CD8-positive, alpha-beta memory T cell (primary cell): ENCODE data around the gene ZNF454. TPM values are rescaled to one million over a fixed set of nuclear protein-coding genes. Genes with fewer than 3 reads are reported as not detected.

Experiments
- CTCF ChIA-PET: fragments of 350-600 bp; sonication (Branson Sonifier 250); formaldehyde crosslinking; loops from one replicate; lab custom pipeline; 2021; ENCODE audit warnings: antibody characterized with exemption; lab: Charles Lee
- POLR2A ChIA-PET: fragments of 350-600 bp; sonication (Branson Sonifier 250); formaldehyde crosslinking; loops from one replicate; lab custom pipeline; 2021; ENCODE audit warnings: antibody characterized with exemption; lab: Charles Lee
- DNase-seq, 5 donors: peaks; one replicate each; pipeline versions ENCODE4 v3.0.0 to v3.0.0-alpha.2; 2020 to 2022; ENCODE audit warnings: mixed read lengths in 1 of 5
- H3K27ac ChIP-seq: one replicate; pipeline ENCODE4 v1.7.0; 2013; ENCODE audit warnings: low read depth, mild to moderate bottlenecking, low read length, moderate library complexity
- H3K27me3 ChIP-seq: 2 replicates; pipeline ENCODE4 v1.7.0; 2013; ENCODE audit warnings: low read length, mild to moderate bottlenecking; ENCODE audit not compliant: insufficient read depth, poor library complexity, severe bottlenecking
- H3K36me3 ChIP-seq: 2 replicates; pipeline ENCODE4 v1.7.0; 2013; ENCODE audit warnings: mild to moderate bottlenecking, low read length, moderate library complexity; ENCODE audit not compliant: insufficient read depth
- H3K4me1 ChIP-seq: 2 replicates; pipeline ENCODE4 v1.7.0; 2013; ENCODE audit warnings: mild to moderate bottlenecking, low read length, moderate library complexity; ENCODE audit not compliant: insufficient read depth
- H3K4me3 ChIP-seq: 2 replicates; pipeline ENCODE4 v1.7.0; 2013; ENCODE audit warnings: mild to moderate bottlenecking, low read length
- H3K9me3 ChIP-seq: 2 replicates; pipeline ENCODE4 v1.7.0; 2013; ENCODE audit warnings: mild to moderate bottlenecking, low read length
- H3K27ac Mint-ChIP-seq, 8 donors: one replicate each; pipeline ENCODE4 v1.8.0; 2020 to 2021; ENCODE audit warnings: mixed read lengths in 8 of 8, mild to moderate bottlenecking in 6 of 8, inconsistent platforms in 3 of 8, moderate library complexity in 3 of 8
- H3K27me3 Mint-ChIP-seq, 2 donors: one replicate each; pipeline ENCODE4 v1.8.0; 2020 to 2021; ENCODE audit warnings: mixed read lengths in 2 of 2, mild to moderate bottlenecking in 1 of 2, moderate library complexity in 1 of 2
- H3K36me3 Mint-ChIP-seq, 3 donors: one replicate each; pipeline ENCODE4 v1.8.0; 2020 to 2021; ENCODE audit warnings: mixed read lengths in 3 of 3, inconsistent platforms in 1 of 3, mild to moderate bottlenecking in 1 of 3
- H3K4me1 Mint-ChIP-seq, 3 donors: one replicate each; pipeline ENCODE4 v1.8.0; 2020 to 2021; ENCODE audit warnings: mixed read lengths in 3 of 3, inconsistent platforms in 1 of 3, mild to moderate bottlenecking in 1 of 3
- H3K4me3 Mint-ChIP-seq, 7 donors: one replicate each; pipeline ENCODE4 v1.8.0; 2020 to 2021; ENCODE audit warnings: mixed read lengths in 7 of 7, mild to moderate bottlenecking in 6 of 7, moderate library complexity in 4 of 7, inconsistent platforms in 2 of 7
- H3K9me3 Mint-ChIP-seq, 5 donors: one replicate each; pipeline ENCODE4 v1.8.0; 2020 to 2022; ENCODE audit warnings: mixed read lengths in 5 of 5, mild to moderate bottlenecking in 3 of 5, moderate library complexity in 2 of 5, inconsistent platforms in 1 of 5
- polyA plus RNA-seq: library from polyadenylated mRNA; unstranded; fragments of 300-500 nt; fragmentation: Illumina TruSeq; gene quantifications from one replicate; pipeline ENCODE4 v1.2.3, GENCODE V29; 2021
- total RNA-seq, 2 experiments: library from RNA; stranded (reverse); gene quantifications; one replicate each; pipeline ENCODE4 v1.2.3, GENCODE V29; 2021

Gene ZNF454
- total and polyA plus RNA-seq, 3 experiments from 2014 or later: not detected

GRCh38 chr5:178981381-178981780 is 40.4 kb downstream of the ZNF454 start:
- no peaks in the 10 kb centered on the region for H3K36me3 ChIP-seq
- ChIA-PET CTCF (no interaction called here), POLR2A (no interaction called here)
- peak overlapping the region in 1 of 7 donors; percentile 18 for H3K4me3 Mint-ChIP-seq
- H3K9me3 Mint-ChIP-seq: peaks cover 15 to 50% (median 30%) of the 10 kb centered on the region in 5 donors
- H3K27me3 ChIP-seq: no peaks in the 10 kb centered on the region
- H3K9me3 ChIP-seq: no peaks in the 10 kb centered on the region
- no peaks in the 10 kb centered on the region for H3K4me1 ChIP-seq
- H3K27ac Mint-ChIP-seq: peak overlapping the region in 1 of 8 donors; percentile 82
- no peak for DNase-seq
- no peak overlapping the region for H3K4me3 ChIP-seq
- no peak overlapping the region for H3K27ac ChIP-seq
- H3K4me1 Mint-ChIP-seq: no peaks in the 10 kb centered on the region
- H3K36me3 Mint-ChIP-seq: peaks cover 0 to 7% (median 3%) of the 10 kb centered on the region in 3 donors
- H3K27me3 Mint-ChIP-seq: peaks cover 3% of the 10 kb centered on the region in 2 donors

GRCh38 chr5:178982941-178983340 is 41.9 kb downstream of the ZNF454 start:
- no peak for DNase-seq
- H3K36me3 ChIP-seq: no peaks in the 10 kb centered on the region
- peaks cover 11 to 39% (median 24%) of the 10 kb centered on the region in 5 donors for H3K9me3 Mint-ChIP-seq
- H3K4me3 Mint-ChIP-seq: no peak overlapping the region
- POLR2A ChIA-PET: no interaction called here
- H3K4me1 ChIP-seq: no peaks in the 10 kb centered on the region
- no peaks in the 10 kb centered on the region for H3K27me3 ChIP-seq
- no peaks in the 10 kb centered on the region for H3K9me3 ChIP-seq
- no peak overlapping the region for H3K27ac ChIP-seq
- no peak overlapping the region for H3K27ac Mint-ChIP-seq
- CTCF ChIA-PET: no interaction called here
- no peak overlapping the region for H3K4me3 ChIP-seq
- H3K36me3 Mint-ChIP-seq: peaks cover 0 to 10% (median 3%) of the 10 kb centered on the region in 3 donors
- H3K27me3 Mint-ChIP-seq: peaks cover 2 to 3% of the 10 kb centered on the region in 2 donors
- H3K4me1 Mint-ChIP-seq: no peaks in the 10 kb centered on the region

GRCh38 chr5:178983728-178984127 is 42.7 kb downstream of the ZNF454 start:
- H3K36me3 ChIP-seq: no peaks in the 10 kb centered on the region
- H3K9me3 ChIP-seq: no peaks in the 10 kb centered on the region
- ChIA-PET POLR2A (no interaction called here), CTCF (no interaction called here)
- no peaks in the 10 kb centered on the region for H3K27me3 ChIP-seq
- DNase-seq: no peak
- H3K4me3 ChIP-seq: no peak overlapping the region
- Mint-ChIP-seq H3K4me1 (no peaks in the 10 kb centered on the region), H3K27ac (no peak overlapping the region), H3K27me3 (peaks cover under 1 to 2% of the 10 kb centered on the region in 2 donors), H3K4me3 (no peak overlapping the region), H3K9me3 (peaks cover 9 to 37% (median 22%) of the 10 kb centered on the region in 5 donors), H3K36me3 (peaks cover 0 to 14% (median 3%) of the 10 kb centered on the region in 3 donors)
- no peak overlapping the region for H3K27ac ChIP-seq
- no peaks in the 10 kb centered on the region for H3K4me1 ChIP-seq

GRCh38 chr5:178984145-178985072 is 43.4 kb downstream of the ZNF454 start:
- DNase-seq: no peak
- Histone ChIP-seq H3K27me3 (no peaks in the 10 kb centered on the region), H3K27ac (no peak overlapping the region), H3K9me3 (no peaks in the 10 kb centered on the region), H3K4me1 (no peaks in the 10 kb centered on the region), H3K4me3 (no peak overlapping the region), H3K36me3 (no peaks in the 10 kb centered on the region)
- ChIA-PET CTCF (no interaction called here), POLR2A (no interaction called here)
- Mint-ChIP-seq H3K27ac (no peak overlapping the region), H3K36me3 (peaks cover 0 to 11% (median 3%) of the 10 kb centered on the region in 3 donors), H3K4me3 (no peak overlapping the region), H3K27me3 (peaks cover 0 to 2% of the 10 kb centered on the region in 2 donors), H3K4me1 (no peaks in the 10 kb centered on the region), H3K9me3 (peaks cover 9 to 34% (median 19%) of the 10 kb centered on the region in 5 donors)

GRCh38 chr5:178986326-178986960 is 45.4 kb downstream of the ZNF454 start:
- H3K9me3 Mint-ChIP-seq: peaks cover 3 to 26% (median 14%) of the 10 kb centered on the region in 5 donors
- ChIA-PET CTCF (no interaction called here), POLR2A (no interaction called here)
- no peaks in the 10 kb centered on the region for H3K27me3 ChIP-seq
- no peak overlapping the region for H3K4me3 ChIP-seq
- no peaks in the 10 kb centered on the region for H3K36me3 ChIP-seq
- no peak overlapping the region for H3K4me3 Mint-ChIP-seq
- H3K27me3 Mint-ChIP-seq: peaks cover 0 to 2% of the 10 kb centered on the region in 2 donors
- no peak overlapping the region for H3K27ac Mint-ChIP-seq
- H3K9me3 ChIP-seq: no peaks in the 10 kb centered on the region
- no peak for DNase-seq
- no peaks in the 10 kb centered on the region for H3K4me1 ChIP-seq
- H3K27ac ChIP-seq: no peak overlapping the region
- H3K4me1 Mint-ChIP-seq: no peaks in the 10 kb centered on the region
- H3K36me3 Mint-ChIP-seq: peaks cover 0 to 6% (median 3%) of the 10 kb centered on the region in 3 donors

GRCh38 chr5:178988436-178989220 is 47.6 kb downstream of the ZNF454 start:
- POLR2A ChIA-PET: no interaction called here
- Histone ChIP-seq H3K9me3 (no peaks in the 10 kb centered on the region), H3K4me3 (no peak overlapping the region), H3K4me1 (no peaks in the 10 kb centered on the region), H3K36me3 (no peaks in the 10 kb centered on the region), H3K27me3 (no peaks in the 10 kb centered on the region), H3K27ac (no peak overlapping the region)
- CTCF ChIA-PET: no interaction called here
- H3K27ac Mint-ChIP-seq: no peak overlapping the region
- no peak overlapping the region for H3K4me3 Mint-ChIP-seq
- H3K4me1 Mint-ChIP-seq: peaks cover 0 to 2% (median 0%) of the 10 kb centered on the region in 3 donors
- DNase-seq: no peak
- H3K27me3 Mint-ChIP-seq: peaks cover 18 to 19% of the 10 kb centered on the region in 2 donors
- peaks cover 0 to 20% (median 8%) of the 10 kb centered on the region in 5 donors for H3K9me3 Mint-ChIP-seq
- peaks cover 0 to 6% (median 0%) of the 10 kb centered on the region in 3 donors for H3K36me3 Mint-ChIP-seq

- H3K4me1 Mint-ChIP-seq: peaks cover 0 to 2% (median 0%) of the 10 kb centered on the region in 3 donors
- H3K36me3 Mint-ChIP-seq: peaks cover 0 to 6% (median 0%) of the 10 kb centered on the region in 3 donors
- ChIA-PET CTCF (no interaction called here), POLR2A (no interaction called here)
- no peak overlapping the region for H3K4me3 Mint-ChIP-seq
- Histone ChIP-seq H3K4me1 (no peaks in the 10 kb centered on the region), H3K27ac (no peak overlapping the region), H3K9me3 (no peaks in the 10 kb centered on the region), H3K4me3 (no peak overlapping the region), H3K36me3 (no peaks in the 10 kb centered on the region), H3K27me3 (no peaks in the 10 kb centered on the region)
- H3K27me3 Mint-ChIP-seq: peaks cover 19 to 24% of the 10 kb centered on the region in 2 donors
- H3K27ac Mint-ChIP-seq: no peak overlapping the region
- no peak for DNase-seq
- peaks cover 0 to 20% (median 7%) of the 10 kb centered on the region in 5 donors for H3K9me3 Mint-ChIP-seq
Measured at GRCh38 chr5:178989311-178989710, 48.3 kb downstream of the ZNF454 start.
